Renal pelvis (tissue), 12 donors: Measurements from ENCODE around the gene ZNF277. TPM values are rescaled to one million over a fixed set of nuclear protein-coding genes. Genes with fewer than 3 reads are reported as not detected.

ENCODE experiments used
- DNase-seq: peaks from one replicate; pipeline ENCODE4 v3.0.0-alpha.2; 2013
- long read RNA-seq, 16 experiments: transcript quantifications; one replicate each; lab custom pipeline, GENCODE V29; 2026
- polyA plus RNA-seq, 3 donors: library from polyadenylated mRNA; unstranded; fragments of 120-200 nt; gene quantifications; one replicate each; pipeline ENCODE4 v1.2.1, GENCODE V29; 2013; ENCODE audit not compliant: insufficient read length in 3 of 3

The ZNF277 gene, protein sequence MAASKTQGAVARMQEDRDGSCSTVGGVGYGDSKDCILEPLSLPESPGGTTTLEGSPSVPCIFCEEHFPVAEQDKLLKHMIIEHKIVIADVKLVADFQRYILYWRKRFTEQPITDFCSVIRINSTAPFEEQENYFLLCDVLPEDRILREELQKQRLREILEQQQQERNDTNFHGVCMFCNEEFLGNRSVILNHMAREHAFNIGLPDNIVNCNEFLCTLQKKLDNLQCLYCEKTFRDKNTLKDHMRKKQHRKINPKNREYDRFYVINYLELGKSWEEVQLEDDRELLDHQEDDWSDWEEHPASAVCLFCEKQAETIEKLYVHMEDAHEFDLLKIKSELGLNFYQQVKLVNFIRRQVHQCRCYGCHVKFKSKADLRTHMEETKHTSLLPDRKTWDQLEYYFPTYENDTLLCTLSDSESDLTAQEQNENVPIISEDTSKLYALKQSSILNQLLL
- 10 to 100 TPM; 33.3 to 38.9 (median 38.3) TPM for polyA plus RNA-seq
- long read RNA-seq, donor 1, transcript ZNF277-201 (12 exons, 1,849 nt): major isoform, 6 of 13 reads
- long read RNA-seq, donor 1, partial matches to known transcripts: 7 of 13 reads
- long read RNA-seq, donor 1, other reads (novel, unspliced or antisense): 0 of 13 reads
- long read RNA-seq, donor 2, transcript ZNF277-201 (12 exons, 1,849 nt): major isoform, 14 of 32 reads
- long read RNA-seq, donor 2, partial matches to known transcripts: 18 of 32 reads
- long read RNA-seq, donor 2, other reads (novel, unspliced or antisense): 0 of 32 reads
- long read RNA-seq, donor 3, transcript ZNF277-201 (12 exons, 1,849 nt): major isoform, 12 of 22 reads
- long read RNA-seq, donor 3, partial matches to known transcripts: 10 of 22 reads
- long read RNA-seq, donor 3, other reads (novel, unspliced or antisense): 0 of 22 reads
- long read RNA-seq, donor 4, transcript ZNF277-201 (12 exons, 1,849 nt): major isoform, 12 of 26 reads
- long read RNA-seq, donor 4, partial matches to known transcripts: 11 of 26 reads
- long read RNA-seq, donor 4, other reads (novel, unspliced or antisense): 0 of 26 reads
- long read RNA-seq, donor 5, transcript ZNF277-201 (12 exons, 1,849 nt): major isoform, 5 of 14 reads
- long read RNA-seq, donor 5, partial matches to known transcripts: 8 of 14 reads
- long read RNA-seq, donor 5, other reads (novel, unspliced or antisense): 0 of 14 reads
- long read RNA-seq, donor 6, transcript ZNF277-201 (12 exons, 1,849 nt): major isoform, 9 of 23 reads
- long read RNA-seq, donor 6, partial matches to known transcripts: 9 of 23 reads
- long read RNA-seq, donor 6, other reads (novel, unspliced or antisense): 0 of 23 reads
- long read RNA-seq, donor 7, partial matches to known transcripts: 8 of 13 reads
- long read RNA-seq, donor 7, other reads (novel, unspliced or antisense): 0 of 13 reads
- long read RNA-seq, donor 8, partial matches to known transcripts: 5 of 8 reads
- long read RNA-seq, donor 8, other reads (novel, unspliced or antisense): 0 of 8 reads
- long read RNA-seq, donor 9, transcript ZNF277-201 (12 exons, 1,849 nt): major isoform, 14 of 29 reads
- long read RNA-seq, donor 9, partial matches to known transcripts: 12 of 29 reads
- long read RNA-seq, donor 9, other reads (novel, unspliced or antisense): 0 of 29 reads
- long read RNA-seq, donor 10, transcript ZNF277-201 (12 exons, 1,849 nt): major isoform, 6 of 8 reads
- long read RNA-seq, donor 10, partial matches to known transcripts: 0 of 8 reads
- long read RNA-seq, donor 10, other reads (novel, unspliced or antisense): 0 of 8 reads
- long read RNA-seq, donor 11, transcript ZNF277-201 (12 exons, 1,849 nt): major isoform, 6 of 6 reads
- long read RNA-seq, donor 11, partial matches to known transcripts: 0 of 6 reads
- long read RNA-seq, donor 11, other reads (novel, unspliced or antisense): 0 of 6 reads
- long read RNA-seq, donor 12, transcript ZNF277-201 (12 exons, 1,849 nt): major isoform, 8 of 22 reads
- long read RNA-seq, donor 12, partial matches to known transcripts: 12 of 22 reads
- long read RNA-seq, donor 12, other reads (novel, unspliced or antisense): 0 of 22 reads
- long read RNA-seq, donor 13, transcript ZNF277-201 (12 exons, 1,849 nt): major isoform, 9 of 16 reads
- long read RNA-seq, donor 13, partial matches to known transcripts: 6 of 16 reads
- long read RNA-seq, donor 13, other reads (novel, unspliced or antisense): 0 of 16 reads
- long read RNA-seq, donor 14, transcript ZNF277-201 (12 exons, 1,849 nt): major isoform, 12 of 35 reads
- long read RNA-seq, donor 14, partial matches to known transcripts: 22 of 35 reads
- long read RNA-seq, donor 14, other reads (novel, unspliced or antisense): 0 of 35 reads
- long read RNA-seq, donor 15, transcript ZNF277-201 (12 exons, 1,849 nt): major isoform, 13 of 22 reads
- long read RNA-seq, donor 15, partial matches to known transcripts: 6 of 22 reads
- long read RNA-seq, donor 15, other reads (novel, unspliced or antisense): 0 of 22 reads
- long read RNA-seq, donor 16, transcript ZNF277-201 (12 exons, 1,849 nt): major isoform, 10 of 29 reads
- long read RNA-seq, donor 16, partial matches to known transcripts: 19 of 29 reads
- long read RNA-seq, donor 16, other reads (novel, unspliced or antisense): 0 of 29 reads

- peak; percentile 99 for DNase-seq
Measured at GRCh38 chr7:112206238-112206990, at the start of gene ZNF277, which contains the start of gene DOCK4. TSS of gene ZNF277 (plus strand) at chr7:112206695. CDS start at chr7:112206717, 22 bp downstream. TSS of gene DOCK4 (minus strand) at chr7:112206399. CDS start at chr7:112206138, 261 bp downstream.

DNA sequence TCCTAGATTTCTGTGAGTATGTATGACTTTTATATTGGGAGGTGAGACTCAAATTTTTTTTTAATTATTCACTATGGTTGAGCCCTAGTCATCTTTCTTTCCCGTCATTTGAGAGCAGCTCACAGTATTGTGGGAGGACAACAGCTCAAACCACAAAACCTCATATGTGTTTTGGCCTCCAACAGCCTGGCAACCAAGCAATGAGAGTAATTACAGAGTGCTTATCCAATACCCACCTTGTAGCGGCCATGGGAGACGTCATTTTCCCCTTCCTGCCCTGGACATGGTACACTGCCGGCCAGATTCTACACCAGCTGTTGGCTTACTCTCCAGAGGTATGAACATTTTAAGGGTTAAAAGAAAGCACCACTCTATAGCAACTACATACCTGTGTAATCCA, 49.4 kb upstream of the ZNF277 start:
- DNase-seq: no peak

- DNase-seq: no peak
Measured at GRCh38 chr7:112159351-112159750, 47.1 kb upstream of the ZNF277 start.

- DNase-seq: no peak
Measured at GRCh38 chr7:112160130-112160770, 46.2 kb upstream of the ZNF277 start.

DNA sequence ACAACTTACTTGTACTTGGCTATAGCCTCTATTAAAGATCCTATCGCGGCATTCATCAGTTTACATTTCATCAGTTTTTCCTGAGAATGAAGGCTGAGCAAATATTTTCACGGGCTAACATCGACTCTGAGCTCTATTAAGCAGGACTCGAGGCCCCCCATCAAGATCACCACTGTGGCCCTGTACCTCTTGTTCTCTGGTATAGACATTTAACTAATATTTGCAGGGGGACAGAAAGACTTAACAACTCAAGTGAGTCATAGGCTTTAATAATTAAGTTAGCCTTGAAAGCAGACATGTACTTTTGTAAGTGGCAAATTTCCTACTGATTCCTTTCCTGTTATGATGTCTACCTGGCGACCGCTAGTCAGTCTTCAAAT, 45.7 kb upstream of the ZNF277 start:
- no peak for DNase-seq

- DNase-seq: no peak
Measured at GRCh38 chr7:112161253-112162141, 45.0 kb upstream of the ZNF277 start.

GRCh38 chr7:112162142-112162766, 44.2 kb upstream of the ZNF277 start:
- DNase-seq: peak; percentile 70

DNA sequence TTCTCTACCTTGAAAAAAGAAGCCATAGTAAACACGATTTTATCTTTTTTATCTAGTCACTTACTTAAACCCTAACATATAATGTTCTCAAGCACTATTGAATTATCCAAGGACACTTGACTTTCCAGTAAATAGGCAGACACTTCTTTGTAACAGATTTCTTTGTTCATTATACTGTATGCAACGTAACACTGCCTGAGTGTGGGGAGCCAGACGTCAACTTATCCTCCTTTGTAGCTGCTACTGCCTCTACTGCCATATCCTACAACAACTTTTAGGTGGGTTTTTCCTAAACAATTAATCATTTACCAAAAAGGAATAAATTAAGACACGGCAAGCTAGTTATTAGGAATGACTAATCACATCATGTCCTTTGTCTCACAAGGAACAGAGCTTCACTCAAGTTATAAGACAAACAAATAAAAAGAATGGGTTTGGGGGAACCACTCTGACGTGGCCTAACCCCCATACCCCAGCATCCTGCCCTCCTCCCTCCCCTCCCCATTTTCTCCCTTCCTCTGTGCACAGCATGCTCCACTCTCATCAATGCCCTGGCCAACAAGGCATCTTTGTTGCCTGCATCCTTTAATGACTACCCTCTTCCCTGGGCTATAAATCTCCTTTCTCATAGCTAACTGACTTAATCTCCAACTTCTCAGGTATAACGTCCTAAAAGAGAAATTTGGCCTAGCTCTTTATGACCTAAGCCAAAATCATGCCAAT, 43.5 kb upstream of the ZNF277 start:
- no peak for DNase-seq

GRCh38 chr7:112167147-112167546, 39.3 kb upstream of the ZNF277 start:
- no peak for DNase-seq

DNA sequence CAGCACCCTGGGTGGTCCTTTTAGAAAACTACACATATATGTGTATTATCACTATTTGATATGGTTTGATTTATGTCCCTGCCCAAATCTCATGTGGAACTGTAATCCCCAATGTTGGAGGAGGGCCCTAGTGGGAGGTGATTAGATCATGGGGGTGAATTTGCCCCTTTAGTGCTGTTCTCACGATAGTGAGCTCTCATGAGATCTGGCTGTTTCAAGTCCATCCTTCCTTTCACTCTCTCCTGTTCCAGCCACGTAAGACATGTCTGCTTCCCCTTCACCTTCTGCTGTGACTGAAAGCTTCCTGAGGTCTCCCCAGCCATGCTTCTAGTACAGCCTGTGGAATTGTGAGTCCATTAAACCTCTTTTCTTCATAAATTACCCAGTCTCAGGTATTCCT, 37.6 kb upstream of the ZNF277 start:
- no peak for DNase-seq

- no peak for DNase-seq
Measured at GRCh38 chr7:112171673-112172072, 34.8 kb upstream of the ZNF277 start.

- DNase-seq: no peak
Measured at GRCh38 chr7:112172870-112173567, 33.5 kb upstream of the ZNF277 start.

GRCh38 chr7:112173568-112173905, 33.0 kb upstream of the ZNF277 start:
- no peak for DNase-seq

DNA sequence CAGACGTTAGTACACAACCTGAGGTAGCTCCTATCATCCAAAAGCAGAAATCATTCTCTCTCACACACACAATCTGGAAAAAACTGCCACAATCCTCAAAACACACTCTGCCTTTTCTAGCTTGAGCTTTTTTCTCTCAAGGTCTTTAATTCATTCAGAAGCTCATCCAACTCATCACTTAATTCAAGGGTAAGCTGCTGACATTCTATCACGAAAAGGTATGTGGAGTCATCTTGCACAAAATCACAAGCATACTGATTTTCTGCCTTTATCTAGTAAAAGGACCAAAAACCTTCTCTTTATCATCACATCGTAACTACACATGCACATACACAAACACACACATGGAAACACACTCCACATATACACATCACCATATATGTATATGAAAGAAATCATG, 32.3 kb upstream of the ZNF277 start:
- DNase-seq: no peak

DNA sequence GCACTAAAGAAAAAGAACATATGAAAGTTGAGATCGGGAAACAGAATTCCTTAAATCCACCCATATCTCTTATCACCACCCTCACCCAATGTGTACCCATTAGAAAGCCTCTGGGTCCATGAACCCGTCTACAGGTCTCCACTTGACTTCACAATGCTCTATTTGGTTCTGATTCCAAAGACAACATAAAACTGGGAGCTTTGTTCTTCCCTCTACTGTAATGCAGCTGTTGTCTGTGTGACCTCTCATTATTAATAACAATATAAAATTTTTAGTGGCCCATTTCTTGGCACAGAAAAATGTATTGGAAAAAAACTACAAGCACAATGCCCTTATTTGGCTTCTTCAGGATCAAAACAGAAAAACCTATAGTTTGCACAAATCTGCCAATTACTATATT, 30.3 kb upstream of the ZNF277 start:
- DNase-seq: no peak
